NCI-H748 (cell line): ENCODE measurements around the gene SLC25A34.

Experiments
- DNase-seq: peaks from one replicate; lab custom pipeline; 2025; ENCODE audit not compliant: unreplicated experiment; lab: John Stamatoyannopoulos, UW

The SLC25A34 gene

DNA sequence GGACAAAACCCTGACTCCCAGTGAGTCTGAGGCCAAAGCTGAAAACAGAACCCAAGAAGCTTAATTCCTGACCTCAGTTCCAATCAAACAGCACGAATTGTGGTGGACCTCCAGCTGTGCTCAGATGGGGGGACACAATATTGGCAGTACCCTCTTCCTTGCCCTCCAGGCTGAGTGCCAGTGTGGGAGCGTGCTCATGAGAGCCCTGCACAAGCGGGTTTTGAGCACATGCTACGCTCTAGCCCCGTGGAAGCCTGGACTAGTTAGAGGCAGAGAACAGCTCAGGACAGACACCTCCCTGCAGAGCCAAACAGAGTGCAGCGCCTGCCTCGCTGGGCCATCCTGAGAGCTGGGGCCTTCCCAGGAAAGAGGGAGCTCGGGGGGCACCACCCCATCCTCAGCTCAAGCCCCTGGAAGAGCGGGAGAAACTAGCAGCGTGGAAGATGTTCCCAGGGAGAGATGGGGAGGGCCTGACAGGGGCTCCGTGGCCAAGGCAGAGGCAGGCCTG, 2.8 kb upstream of the SLC25A34 start:
- DNase-seq: no peak

DNA sequence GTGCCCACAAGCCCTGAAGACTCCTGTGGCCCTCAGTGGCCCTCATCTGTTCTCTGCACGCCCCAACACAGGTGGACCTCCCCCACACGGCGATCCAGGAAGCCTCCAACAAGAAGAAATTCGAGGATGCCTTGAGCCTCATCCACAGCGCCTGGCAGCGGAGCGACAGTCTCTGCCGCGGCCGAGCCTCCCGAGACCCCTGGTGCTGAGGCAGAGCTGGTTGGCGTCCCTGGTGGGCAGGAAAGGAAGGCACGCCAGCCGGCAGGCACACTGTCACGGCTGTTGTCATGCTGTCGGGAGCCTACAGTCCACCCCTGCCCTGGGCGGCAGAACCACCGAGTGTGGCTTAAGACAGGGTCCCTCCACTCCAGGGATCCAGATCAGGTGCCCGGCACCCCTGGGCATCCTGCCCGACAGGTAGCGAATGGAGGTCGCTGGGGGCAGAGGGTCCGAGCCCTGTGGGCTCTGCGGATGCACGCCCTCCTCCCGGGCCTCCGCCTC, 2.3 kb upstream of the SLC25A34 start:
- no peak for DNase-seq

DNA sequence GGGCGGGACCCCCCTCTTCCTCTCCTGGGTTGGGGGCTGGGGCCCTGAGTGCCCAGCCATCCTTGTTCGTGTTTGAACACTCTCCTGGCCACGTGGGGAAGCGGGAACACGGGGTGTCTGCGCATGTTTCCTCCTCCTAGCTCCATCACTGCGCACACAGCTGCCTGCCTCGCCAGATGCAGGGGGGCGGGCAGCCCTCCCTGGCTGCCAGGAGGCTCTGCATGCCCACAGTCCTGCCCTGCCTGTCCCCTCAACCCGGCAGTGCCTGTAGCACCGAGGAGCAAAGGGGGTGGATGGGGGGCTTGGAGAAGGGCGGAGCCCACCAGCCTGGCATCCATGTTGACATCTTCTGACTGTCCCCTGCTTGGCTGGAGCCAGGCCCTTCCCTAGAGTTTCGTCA, 1.8 kb upstream of the SLC25A34 start:
- DNase-seq: no peak

DNA sequence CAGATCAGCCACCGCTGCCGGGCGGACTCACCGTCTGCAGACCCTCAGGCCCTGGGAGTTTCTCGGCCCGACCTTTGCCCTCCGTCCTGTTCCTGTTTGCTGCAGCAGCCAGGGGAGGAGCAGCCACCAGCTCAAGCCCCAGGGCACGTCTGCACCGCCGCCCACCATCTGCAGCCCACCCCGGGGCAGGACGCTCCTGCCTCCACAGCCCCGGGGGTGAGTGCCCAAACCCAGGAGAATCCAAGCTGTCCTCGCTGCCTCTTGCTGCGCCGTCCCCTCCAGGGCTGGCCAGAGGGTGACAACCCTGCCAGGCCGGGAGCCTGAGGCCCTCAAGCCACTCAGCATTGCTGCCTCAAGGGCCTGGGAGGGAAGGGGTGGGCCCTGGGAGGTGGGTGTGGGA, 1.2 kb upstream of the SLC25A34 start:
- no peak for DNase-seq

DNA sequence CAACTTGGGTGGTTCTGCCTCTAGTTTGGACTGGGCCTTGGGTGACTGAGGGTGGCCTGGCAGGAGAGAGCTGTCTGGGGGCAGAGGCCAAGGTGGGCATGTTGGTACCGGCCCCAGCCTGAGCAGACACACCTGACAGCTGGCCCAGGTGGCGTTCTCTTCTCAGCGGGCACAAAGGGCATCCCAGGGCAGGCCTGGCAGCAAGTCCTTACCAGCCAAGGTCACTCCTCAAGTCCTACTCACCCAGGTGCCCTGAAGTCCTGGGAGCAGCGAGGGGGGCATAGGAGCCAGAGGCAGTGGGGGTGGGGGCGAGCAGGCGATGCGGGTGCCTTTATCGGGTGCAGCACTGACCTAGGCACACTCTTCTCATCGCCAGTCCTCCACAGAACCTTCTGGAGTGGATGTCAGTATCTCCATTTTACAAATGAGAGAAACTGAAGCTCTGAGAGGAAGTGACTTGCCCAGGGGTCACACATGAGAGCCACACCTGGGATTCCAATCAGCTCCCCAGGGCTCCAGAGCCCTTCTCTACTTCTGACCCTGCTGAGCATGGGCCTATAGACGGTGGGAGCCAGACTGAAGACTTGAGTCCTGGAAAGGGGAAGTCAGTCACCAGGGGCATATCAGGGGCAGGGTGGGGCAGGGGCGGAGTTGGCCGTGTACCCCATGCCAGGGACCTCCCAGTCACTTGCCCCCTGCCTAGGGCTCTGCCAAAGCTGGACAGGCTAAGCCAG, 587 bp upstream of the SLC25A34 start:
- no peak for DNase-seq

DNA sequence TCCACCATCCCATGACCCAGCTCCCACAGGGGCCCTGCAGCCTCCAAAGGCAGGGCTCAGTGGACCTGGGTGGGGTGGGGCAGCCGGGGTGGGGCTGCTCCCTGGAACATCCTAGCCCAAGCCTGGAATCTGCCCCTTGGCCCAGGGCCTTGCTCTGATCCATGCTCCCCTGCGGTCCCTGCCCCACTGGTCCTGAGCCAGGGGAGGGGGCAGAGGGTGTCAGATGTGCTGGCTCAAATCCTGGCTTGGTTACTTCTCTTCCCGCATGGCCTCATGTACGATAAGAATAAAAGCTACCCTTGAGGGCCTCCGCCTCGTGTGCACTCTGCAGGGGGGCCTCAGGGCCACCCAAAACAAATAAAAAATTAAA, 819 bp downstream of the SLC25A34 start:
- no peak for DNase-seq

DNA sequence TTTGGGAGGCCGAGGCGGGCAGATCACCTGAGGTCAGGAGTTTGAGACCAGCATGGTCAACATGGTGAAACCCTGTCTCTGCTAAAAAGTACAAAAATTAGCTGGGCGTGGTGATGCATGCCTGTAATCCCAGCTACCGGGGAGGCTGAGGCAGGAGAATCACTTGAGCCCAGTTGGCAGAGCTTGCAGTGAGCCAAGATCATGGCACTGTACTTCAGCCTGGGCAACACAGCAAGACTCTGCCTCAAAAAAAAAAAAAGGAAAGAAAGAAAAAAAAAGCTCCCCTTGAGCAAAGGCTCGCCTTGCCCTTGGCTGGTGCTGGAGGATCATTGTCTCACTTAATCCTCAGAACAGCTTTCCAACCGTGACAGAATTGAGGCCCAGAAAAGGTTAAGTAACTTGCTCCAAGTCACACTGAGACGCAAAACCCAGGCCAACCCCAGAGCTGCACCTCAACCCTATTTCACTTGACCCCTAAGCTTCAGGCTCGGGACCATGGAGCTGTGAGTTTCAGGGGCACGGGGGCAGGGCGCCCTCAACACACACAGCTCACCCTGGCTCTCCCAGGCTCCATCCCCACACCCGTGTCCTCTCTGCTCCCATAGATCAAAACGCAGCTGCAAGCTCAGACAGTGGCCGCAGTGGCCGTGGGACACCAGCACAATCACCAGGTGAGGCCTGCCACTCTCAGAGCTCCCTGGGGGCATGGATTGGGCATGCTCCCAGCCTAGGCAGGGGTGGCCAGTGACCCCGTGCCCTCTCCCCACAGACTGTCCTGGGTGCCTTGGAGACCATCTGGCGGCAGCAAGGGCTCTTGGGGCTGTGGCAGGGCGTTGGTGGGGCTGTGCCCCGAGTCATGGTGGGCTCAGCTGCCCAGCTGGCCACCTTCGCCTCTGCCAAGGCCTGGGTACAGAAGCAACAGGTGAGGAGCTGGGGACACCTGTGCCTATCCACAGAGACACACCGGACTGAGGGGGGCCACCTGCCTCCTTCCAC, 1.6 kb downstream of the SLC25A34 start:
- DNase-seq: no peak

DNA sequence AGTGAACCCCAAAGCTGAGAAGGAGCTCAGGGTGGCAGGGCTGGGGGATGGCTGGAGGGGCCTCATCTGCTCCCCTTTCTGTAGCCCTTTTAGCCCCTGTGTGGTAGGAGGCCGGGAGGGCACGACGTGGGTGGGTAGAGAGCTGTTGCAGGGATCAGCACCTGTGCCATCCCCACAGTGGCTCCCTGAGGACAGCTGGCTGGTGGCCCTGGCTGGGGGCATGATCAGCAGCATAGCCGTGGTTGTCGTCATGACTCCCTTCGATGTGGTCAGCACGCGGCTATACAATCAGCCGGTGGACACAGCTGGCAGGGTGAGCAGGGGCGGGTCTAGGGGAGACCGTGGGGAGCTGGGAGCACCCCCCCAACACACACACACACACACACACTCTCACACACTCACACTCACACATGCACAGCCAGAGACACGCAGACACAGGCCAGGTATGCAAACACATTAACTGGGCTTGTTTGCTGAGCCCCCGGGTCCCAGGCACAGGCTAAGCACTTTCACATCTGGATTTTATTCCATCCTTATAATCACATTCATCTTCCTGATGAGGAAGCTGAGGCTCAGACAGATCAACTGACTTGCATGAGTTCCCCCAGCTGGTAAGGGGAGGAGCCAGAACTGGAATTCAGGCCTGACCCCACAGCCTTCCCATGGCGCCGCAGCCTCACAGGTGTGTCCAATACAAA, 2.5 kb downstream of the SLC25A34 start:
- DNase-seq: no peak

DNA sequence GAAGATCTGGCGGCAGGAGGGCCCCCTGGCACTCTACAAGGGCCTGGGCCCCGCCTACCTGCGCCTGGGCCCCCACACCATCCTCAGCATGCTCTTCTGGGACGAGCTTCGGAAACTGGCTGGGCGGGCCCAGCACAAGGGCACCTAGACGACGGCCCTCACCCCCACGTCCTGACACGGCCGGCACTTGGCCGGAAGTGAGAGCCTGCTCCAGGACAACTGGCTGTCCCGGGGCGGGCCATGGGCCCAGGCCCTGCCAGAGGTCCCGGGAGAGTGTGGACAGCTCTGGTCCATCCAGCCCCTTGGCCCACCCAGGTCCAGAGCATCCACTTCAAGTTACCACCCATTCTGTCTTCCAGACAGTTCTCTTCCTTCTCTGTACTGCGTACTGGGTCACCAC, 3.2 kb downstream of the SLC25A34 start:
- DNase-seq: no peak

DNA sequence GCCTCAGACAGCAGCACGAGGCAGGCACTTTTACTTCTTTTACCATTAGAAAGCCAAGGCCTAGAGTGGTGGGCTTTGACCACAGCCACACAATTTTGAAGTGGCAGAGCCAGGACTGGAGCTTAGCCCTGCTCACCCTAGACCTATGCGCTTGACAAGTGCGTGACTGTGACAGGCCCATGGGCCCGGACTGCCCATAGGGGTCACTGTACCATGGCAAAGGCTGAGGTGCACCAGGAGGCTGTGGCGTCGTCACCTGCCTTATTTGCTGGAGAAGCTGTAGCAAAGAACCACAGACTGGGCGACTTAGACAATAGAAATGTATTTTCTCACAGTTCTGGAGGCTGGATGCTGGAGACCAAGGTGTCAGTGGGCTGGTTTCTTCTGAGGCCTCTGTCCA, 3.7 kb downstream of the SLC25A34 start:
- DNase-seq: no peak

DNA sequence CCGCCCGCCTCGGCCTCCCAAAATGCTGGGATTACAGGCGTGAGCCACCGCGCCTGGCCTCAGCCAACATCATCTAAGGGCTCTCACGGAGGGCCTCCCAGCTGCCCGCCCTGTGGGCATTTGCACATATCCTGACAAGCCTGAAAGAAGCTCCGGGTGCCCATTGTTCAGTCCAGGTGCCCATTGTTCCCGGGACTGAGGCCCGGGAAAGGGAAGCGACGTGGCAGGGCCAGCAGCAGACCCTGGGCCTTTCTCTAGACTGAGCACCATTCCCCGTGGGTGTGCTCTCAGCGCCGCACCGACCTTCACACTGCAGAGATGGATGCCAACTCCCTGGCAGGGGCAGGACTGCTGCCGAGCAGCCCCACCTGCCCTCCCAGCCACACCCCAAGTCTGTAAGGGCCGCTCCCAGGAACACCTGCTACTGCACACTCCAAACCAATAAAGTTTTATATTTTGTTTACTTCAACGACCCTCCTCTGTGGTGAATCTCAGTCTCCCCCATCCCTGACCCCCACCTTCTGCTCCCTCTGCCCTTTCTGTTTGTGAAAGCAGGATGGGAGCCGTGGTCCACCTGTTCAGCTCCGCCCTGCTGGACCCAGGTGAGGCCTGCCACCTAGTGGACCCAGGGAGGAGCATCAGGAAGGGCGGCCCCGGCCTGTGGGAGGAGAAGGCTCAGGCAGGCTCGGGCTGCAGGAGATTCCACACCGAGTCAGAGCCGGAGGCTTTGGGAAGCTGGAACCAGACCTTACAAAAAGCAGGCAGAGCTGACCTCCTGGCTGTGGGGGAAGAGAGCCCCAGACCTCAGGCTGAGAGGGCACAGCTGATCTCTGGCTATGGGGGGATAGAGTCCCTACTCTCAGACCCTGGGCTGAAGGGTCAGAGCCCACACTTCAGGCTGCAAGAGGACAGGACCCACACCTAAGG, 5.1 kb downstream of the SLC25A34 start:
- peak; percentile 84 for DNase-seq

DNA sequence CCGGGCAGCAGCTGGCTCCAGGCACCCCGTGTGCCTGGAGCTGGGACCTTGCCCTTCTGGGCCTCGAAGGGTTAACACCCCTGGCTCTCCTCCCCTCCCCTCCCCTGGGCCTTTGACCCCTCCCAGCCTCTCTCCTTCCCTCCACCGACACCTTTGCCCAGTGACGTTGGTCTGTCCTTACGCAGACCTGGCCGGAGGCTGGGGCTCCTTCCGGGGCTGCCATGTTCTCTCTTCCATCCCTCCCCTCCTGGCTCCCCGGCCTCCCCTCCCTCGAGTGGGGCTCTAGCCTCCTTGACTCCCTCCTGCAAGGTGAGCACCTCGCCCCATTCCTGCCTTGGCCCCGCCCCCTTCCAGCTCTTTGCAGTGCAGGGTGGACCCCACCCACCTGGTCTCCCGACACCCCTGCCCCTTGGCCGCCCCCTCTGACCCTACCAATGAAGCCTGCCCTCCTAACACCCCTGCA, 6.3 kb downstream of the SLC25A34 start, which contains the start of gene TMEM82:
TSS of gene TMEM82 (plus strand) at position 161 of the 463 bp plus-strand sequence. CDS start at position 222, 61 bp downstream.
- no peak for DNase-seq

DNA sequence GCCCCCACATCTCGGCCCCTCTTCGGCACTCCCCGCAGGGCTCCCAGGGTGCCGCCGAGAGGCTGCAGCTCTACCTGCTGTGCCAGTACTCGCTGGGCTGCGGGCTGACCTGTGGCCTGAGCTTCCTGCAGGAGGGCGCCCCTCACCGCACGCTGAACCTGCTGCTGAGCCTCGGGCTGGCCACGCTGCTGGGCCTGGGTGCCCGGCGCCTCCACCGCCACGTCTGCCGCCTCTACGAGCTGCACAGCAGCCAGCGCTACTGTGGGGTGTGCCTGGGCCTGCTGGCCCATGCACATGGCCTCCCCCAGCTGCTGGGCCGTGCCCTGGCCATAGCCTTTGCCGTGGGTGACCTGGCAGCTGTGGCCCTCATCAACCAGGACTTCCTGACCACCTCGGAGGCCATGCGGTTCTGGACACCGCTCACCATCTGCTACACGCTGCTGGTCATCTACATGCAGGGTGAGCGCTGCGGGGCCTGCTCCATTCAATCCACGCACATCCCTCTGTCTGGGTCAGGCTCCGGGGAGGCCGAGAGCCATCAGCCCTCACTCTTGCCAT, 8.1 kb downstream of the SLC25A34 start:
- DNase-seq: no peak

DNA sequence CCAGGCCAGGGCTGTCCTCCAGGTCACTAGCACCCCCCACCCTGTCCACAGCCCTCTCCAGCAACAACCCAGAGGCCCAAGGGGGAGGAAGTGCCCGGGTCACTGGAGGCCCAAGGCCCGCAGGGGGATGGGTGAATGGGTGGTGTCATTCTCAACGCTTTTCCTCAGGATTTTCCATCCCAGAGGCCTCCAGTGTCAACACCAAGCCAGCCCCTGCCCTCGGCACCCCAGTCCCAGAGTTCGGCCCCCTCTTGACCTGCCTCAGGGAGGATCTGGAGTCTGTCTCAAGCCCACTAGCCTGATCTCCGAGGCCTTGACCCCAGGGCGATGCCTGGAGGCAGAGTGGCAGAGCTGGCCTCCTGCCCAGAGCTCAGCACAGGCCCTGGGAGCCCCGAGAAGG, 11.3 kb downstream of the SLC25A34 start:
- DNase-seq: no peak

DNA sequence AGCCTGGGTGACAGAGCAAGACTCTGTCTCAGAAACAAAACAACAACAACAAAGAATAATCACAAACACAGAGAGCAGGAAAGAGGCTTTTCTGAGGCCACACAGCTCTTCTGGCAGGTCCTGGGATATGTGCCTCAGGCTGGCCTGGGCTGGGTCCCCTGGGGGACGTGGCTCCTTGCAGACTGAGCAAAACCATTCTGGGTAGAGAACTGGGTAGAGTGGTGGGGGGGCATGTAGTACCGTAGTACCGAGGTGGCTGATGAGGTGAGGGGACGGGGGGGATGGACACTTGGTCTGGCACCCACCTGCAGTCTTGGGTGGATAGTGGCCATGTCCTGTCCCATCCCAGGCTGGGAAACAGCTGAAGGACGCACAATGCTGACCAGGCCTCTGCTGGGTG, 12.2 kb downstream of the SLC25A34 start:
- no peak for DNase-seq

DNA sequence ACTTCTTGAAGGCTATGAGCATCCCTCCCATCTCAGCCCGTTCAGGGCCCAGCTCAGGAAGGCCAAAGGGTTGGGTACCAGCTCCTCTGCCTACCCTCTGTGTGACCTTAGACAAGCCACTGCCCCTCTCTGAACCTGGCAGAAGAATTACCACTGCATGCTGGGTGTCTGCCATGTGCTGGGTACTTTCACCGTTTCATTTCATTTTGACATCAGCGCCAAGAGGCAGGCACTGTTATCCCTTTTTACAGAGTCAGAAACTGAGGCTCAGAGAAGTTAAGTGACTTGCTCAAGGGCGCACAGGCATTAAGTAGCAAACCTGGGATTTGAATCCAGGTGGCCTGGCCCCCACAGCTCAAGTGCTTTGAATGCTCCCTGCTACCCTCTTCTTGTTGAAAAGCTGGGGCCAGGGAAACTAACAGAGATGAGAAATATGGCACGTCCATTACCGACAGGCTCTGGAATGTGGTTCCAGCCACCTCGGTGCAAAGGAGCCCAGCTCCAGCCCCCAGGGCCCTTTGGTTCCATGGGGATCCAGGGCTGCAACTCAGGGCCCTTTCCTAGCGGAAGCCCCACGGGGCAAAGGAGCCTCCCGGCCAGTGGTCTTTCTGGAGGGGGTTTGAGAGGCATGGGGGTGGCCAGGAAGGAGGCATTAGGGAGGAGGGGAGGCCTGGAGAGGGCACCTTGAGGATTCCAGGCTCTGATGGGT, 12.8 kb downstream of the SLC25A34 start:
- DNase-seq: no peak

DNA sequence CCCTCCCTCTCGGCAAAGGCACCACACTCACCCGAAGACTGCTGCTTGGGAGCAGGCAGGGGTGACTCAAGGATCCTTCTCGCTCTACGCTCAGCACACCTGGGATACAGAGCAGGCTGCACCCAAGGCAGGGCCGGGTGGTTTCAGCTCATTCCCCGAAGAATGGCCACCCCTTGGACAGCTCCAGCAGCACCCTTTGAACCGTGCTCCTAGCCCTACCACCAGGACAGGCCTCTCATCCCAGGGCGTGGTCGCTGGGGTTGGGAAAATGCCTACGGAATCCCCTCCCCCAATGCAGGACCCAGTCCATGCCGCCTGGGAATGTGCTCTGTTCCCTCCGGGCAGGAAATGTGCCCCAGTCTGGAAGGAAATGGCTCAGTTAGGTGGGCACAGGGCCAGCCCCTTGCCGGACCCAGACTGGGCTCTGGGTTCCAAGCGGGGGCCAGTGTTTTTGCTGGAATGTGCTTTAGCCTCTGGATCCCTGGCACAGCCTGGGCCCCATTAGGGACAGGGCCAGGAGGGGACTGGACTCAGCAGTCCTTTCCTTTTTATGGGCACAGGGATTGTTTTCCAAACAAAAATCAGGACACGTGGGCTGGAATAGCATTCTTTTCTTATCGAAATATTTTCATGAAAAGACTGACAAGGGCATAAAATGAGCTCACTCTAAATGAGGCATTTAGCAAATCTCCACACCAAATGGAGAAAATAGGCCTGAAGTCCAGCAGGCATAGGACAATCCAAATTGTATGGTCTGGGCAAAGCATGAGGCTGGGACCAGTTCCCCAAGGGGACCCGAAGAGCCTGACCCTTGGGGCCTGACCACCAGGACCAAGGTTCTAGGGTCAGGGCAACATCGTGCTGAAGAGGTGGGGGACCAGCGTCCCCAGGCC, 13.6 kb downstream of the SLC25A34 start:
- DNase-seq: no peak

DNA sequence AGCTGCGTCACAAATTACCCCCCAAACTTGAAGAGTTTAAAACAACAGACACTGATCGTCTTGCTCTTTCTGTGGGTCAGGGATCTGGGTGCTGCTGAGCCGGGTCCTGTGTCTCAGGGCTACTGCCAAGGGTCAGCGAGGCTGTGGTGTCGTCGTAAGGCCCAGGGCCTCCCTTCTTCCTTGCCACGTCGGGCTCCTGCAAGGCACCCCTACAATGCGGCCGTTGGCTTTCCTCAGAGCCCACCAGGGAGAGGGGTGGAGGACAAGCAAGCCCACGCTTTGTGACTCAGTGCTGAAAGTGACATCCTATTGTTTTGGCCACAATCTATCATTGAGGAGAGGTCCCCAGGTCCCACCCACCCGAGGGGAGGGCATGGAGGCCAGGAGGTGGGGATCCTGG, 14.9 kb downstream of the SLC25A34 start:
- DNase-seq: no peak
